GM12878 (cell line): ENCODE measurements around the gene MAGI1. TPM values are rescaled to one million over a fixed set of nuclear protein-coding genes. Genes with fewer than 3 reads are reported as not detected.

Experiments
- ATAC-seq: fragments of 200-7000 bp; cut with Tn5 transposase; 3 replicates; pipeline ENCODE4 v1.9.1; 2020; ENCODE audit warnings: mild to moderate bottlenecking, moderate library complexity
- BruUV-seq: library from RNA; stranded (reverse); fragments of 400-500 nt; replicated peaks from 2 replicates; lab custom pipeline; 2021; lab: Mats Ljungman, UMichigan
- CTCF ChIA-PET: fragments of 300-600 bp; sonication (Branson Sonifier 250); formaldehyde crosslinking; extraction: SDS; loops from one replicate; lab custom pipeline; 2021; ENCODE audit warnings: inconsistent platforms; lab: Yijun Ruan, JAX
- POLR2A ChIA-PET: fragments of 350-600 bp; formaldehyde crosslinking; extraction: SDS; loops from one replicate; lab custom pipeline; 2021; ENCODE audit warnings: inconsistent platforms; lab: Charles Lee
- RAD21 ChIA-PET: fragments of 300-600 bp; sonication (Branson Sonifier 250); formaldehyde crosslinking; loops from one replicate; lab custom pipeline; 2023; ENCODE audit warnings: antibody characterized with exemption; ENCODE audit not compliant: unreplicated experiment; lab: Charles Lee
- SMC1A ChIA-PET: fragments of 300-600 bp; sonication (Branson Sonifier 250); formaldehyde crosslinking; loops from one replicate; lab custom pipeline; 2023; ENCODE audit not compliant: unreplicated experiment, uncharacterized antibody; lab: Charles Lee
- DNase-seq: peaks from one replicate; pipeline ENCODE4 v3.0.0-alpha.2; 2011; ENCODE audit warnings: low read depth, low spot score
- FAIRE-seq: peaks from 3 replicates; lab custom pipeline; 2011; peaks lifted over from hg19 to GRCh38; lab: Jason Lieb, UNC
- H2AFZ ChIP-seq: 2 replicates; pipeline ENCODE4 v1.6.0; 2011; ENCODE audit warnings: low read depth, low read length, control low read depth; ENCODE audit not compliant: control insufficient read depth
- H3K27ac ChIP-seq: 2 replicates; pipeline ENCODE4 v1.5.1; 2011; ENCODE audit warnings: control low read depth; ENCODE audit not compliant: control insufficient read depth, insufficient read depth
- H3K27me3 ChIP-seq, 2 experiments: replicated peaks in 1 of 2; 2 replicates each; pipeline versions ENCODE4 v1.6.0 to v1.6.1; 2011; ENCODE audit warnings: low read length in 1 of 2; ENCODE audit not compliant: control insufficient read depth in 2 of 2, insufficient read depth in 2 of 2
- H3K36me3 ChIP-seq, 2 experiments: 2 replicates each; pipeline ENCODE4 v1.5.1; 2011; ENCODE audit warnings: low read length in 1 of 2; ENCODE audit not compliant: control insufficient read depth in 2 of 2, insufficient read depth in 2 of 2
- H3K4me1 ChIP-seq: 2 replicates; pipeline ENCODE4 v1.6.1; 2011; ENCODE audit warnings: mild to moderate bottlenecking, low read length, moderate library complexity, mixed read lengths; ENCODE audit not compliant: control insufficient read depth, insufficient read depth
- H3K4me2 ChIP-seq: 2 replicates; pipeline ENCODE4 v1.6.0; 2011; ENCODE audit warnings: control low read depth; ENCODE audit not compliant: control insufficient read depth, insufficient read depth
- H3K4me3 ChIP-seq: fragments of 200-600 bp; sonication (generic); 2 replicates; pipeline ENCODE4 v1.5.1; 2016
- H3K79me2 ChIP-seq: 2 replicates; pipeline ENCODE4 v1.6.0; 2011; ENCODE audit warnings: low read length; ENCODE audit not compliant: control insufficient read depth, insufficient read depth
- H3K9ac ChIP-seq: 2 replicates; pipeline ENCODE4 v1.8.0; 2011; ENCODE audit warnings: low read length, control low read depth, mixed read lengths; ENCODE audit not compliant: control insufficient read depth, insufficient read depth
- H3K9me3 ChIP-seq: replicated peaks from 3 replicates; pipeline ENCODE4 v1.5.1; 2011; ENCODE audit warnings: mild to moderate bottlenecking, low read length; ENCODE audit not compliant: control insufficient read depth, insufficient read depth
- H4K20me1 ChIP-seq: 2 replicates; pipeline ENCODE4 v1.6.0; 2011; ENCODE audit not compliant: control insufficient read depth, insufficient read depth
- GATAD2B ChIP-seq: fragments of 450-650 bp; conservative IDR thresholded peaks from 2 replicates; pipeline ENCODE4 v1.6.1; 2017; ENCODE audit warnings: low read depth, mild to moderate bottlenecking, moderate library complexity
- KDM1A ChIP-seq: fragments of 200-600 bp; sonication (generic); IDR thresholded peaks from 2 replicates; pipeline ENCODE4 v1.6.1; 2016; ENCODE audit warnings: borderline replicate concordance
- NFYB ChIP-seq: IDR thresholded peaks from 2 replicates; pipeline ENCODE4 v1.6.1; 2011; ENCODE audit warnings: low read depth, mild to moderate bottlenecking, low read length, improper control_type of control experiment, moderate library complexity; ENCODE audit not compliant: insufficient read depth
- NRF1 ChIP-seq: conservative IDR thresholded peaks from 2 replicates; pipeline ENCODE4 v1.6.1; 2011; ENCODE audit warnings: mild to moderate bottlenecking, low read depth, low read length, improper control_type of control experiment
- RELA ChIP-seq: fragments of 450-650 bp; IDR thresholded peaks from 2 replicates; pipeline ENCODE4 v1.8.0; 2014; ENCODE audit warnings: borderline replicate concordance; ENCODE audit not compliant: partially characterized antibody
- SMARCA5 ChIP-seq: fragments of 450-650 bp; IDR thresholded peaks from 2 replicates; pipeline ENCODE4 v1.6.1; 2017; ENCODE audit warnings: mild to moderate bottlenecking
- SUZ12 ChIP-seq: fragments of 200-600 bp; sonication (generic); IDR thresholded peaks from one replicate; pipeline ENCODE4 v1.6.1; 2018; ENCODE audit warnings: antibody characterized with exemption, mild to moderate bottlenecking; ENCODE audit not compliant: unreplicated experiment
- TAF1 ChIP-seq: IDR thresholded peaks from 2 replicates; pipeline ENCODE4 v1.6.1; 2011; ENCODE audit warnings: mild to moderate bottlenecking, low read depth, low read length, borderline replicate concordance
- WRNIP1 ChIP-seq: IDR thresholded peaks from 2 replicates; pipeline ENCODE4 v1.6.1; 2011; ENCODE audit warnings: low read depth, low read length, improper control_type of control experiment, borderline replicate concordance
- ZBED1 ChIP-seq: IDR thresholded peaks from 2 replicates; pipeline ENCODE4 v1.6.1; 2016; ENCODE audit warnings: borderline replicate concordance
- ZNF24 ChIP-seq: fragments of 450-650 bp; IDR thresholded peaks from 2 replicates; pipeline ENCODE4 v1.6.1; 2017; ENCODE audit warnings: antibody characterized with exemption, mild to moderate bottlenecking
- WGBS: methylation state at CpG from one replicate; pipeline ENCODE4 v1.1.6; 2016; ENCODE audit warnings: low lambda C conversion rate; ENCODE audit not compliant: insufficient replicate concordance, insufficient coverage; ENCODE audit errors: missing lambda C conversion rate; 5-methylcytosine and 5-hydroxymethylcytosine counted together
- in situ Hi-C: fragments of 300-500 bp; cut with MboI; formaldehyde crosslinking; loops from 9 replicates; pipeline ENCODE4 v1.14.3; 2018; ENCODE audit warnings: mixed read lengths
- intact Hi-C: fragments of 100-400 bp; cut with micrococcal nuclease; formaldehyde crosslinking; loops from one replicate; pipeline ENCODE4 v1.14.2; 2022; ENCODE audit not compliant: unreplicated experiment
- polyA plus RNA-seq, 11 experiments: library from polyadenylated mRNA; depleted of rRNA in 4 of 11; unstranded in 6 of 11; stranded (reverse) in 5 of 11; fragments of >200 nt; fragmentation: Nextera tagmentation in 4 of 11; fragmentation: Illumina TruSeq in 1 of 11; extraction: Ambion mirVana in 4 of 11; extraction: Trizol in 1 of 11; gene quantifications; 1 replicate in 1 of 11; 2 replicates in 10 of 11; pipeline versions ENCODE4 v1.2.1 to v1.2.3, GENCODE V29; 2011 to 2016; ENCODE audit warnings: inconsistent platforms in 2 of 11, missing spikeins in 2 of 11, low read depth in 1 of 11
- total RNA-seq, 4 experiments: library from RNA; depleted of rRNA in 3 of 4; stranded (reverse); fragments of >200 nt in 3 of 4; fragmentation: Illumina TruSeq in 1 of 4; extraction: Trizol in 1 of 4; gene quantifications; 2 replicates each; pipeline versions ENCODE4 v1.2.1 to v1.2.3, GENCODE V29; 2013 to 2021
- TF ChIP-seq, protein P1 (sequence below): IDR thresholded peaks from 2 replicates; pipeline ENCODE4 v1.6.1; 2011; ENCODE audit warnings: low read depth, low read length, improper control_type of control experiment, borderline replicate concordance

Gene MAGI1
- total and polyA plus RNA-seq, 10 of the 15 experiments (the other 5 are each of a cell fraction or from before 2014, with no cell fraction given): 0.02 to 3.3 (median 0.29) TPM; not detected in 1

DNA sequence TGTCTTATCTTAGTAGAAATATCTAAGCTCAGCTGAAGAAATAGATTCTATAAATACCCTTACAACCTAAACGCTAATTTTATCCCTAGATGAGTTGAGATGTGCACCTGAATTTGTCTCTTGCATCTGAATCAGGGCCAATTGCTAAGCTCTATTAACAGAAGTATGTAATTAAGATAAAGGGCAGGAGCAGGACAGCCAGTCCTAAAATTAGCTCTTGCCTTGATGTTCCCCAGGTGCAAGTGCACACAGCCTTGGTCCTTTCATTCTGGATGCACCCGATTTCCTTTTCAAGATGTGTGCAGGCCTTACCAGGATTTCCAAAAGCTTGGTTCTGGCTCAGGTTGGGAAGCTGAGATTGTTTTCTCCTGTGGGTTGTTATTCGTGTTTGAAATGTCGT, 52.4 kb downstream of the MAGI1 start (continued):
- no peak for TF ChIP-seq NFYB
- TF ChIP-seq, all 136 proteins: peak for 0

DNA sequence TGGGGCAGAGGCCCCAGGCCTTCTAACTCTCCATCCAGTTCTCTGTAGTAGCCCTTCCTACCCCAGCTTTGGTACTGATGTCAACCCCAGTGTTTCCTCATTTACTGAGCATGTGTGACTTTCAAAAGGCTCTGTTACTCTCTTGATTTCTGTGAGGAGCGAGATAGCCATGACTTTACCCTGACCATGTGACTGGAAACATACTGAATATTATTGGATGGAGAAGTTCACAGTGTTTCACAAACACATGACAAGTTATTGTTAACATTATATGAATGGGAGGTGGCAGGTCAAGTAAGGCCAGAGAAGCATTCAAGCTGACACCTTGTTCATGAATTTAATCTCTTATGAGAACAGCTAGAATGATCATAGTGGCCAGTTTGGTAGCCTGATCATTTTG, 53.7 kb downstream of the MAGI1 start:
- RAD21 ChIA-PET: no interaction called here
- H3K9ac ChIP-seq: no peak overlapping the region
- no peaks in the 10 kb centered on the region for H3K4me1 ChIP-seq
- H3K27ac ChIP-seq: no peak overlapping the region
- intact Hi-C loops: no loop called here
- DNase-seq (no peak), ATAC-seq (no peak), FAIRE-seq (no peak)
- no peaks in the 10 kb centered on the region for H3K36me3 ChIP-seq
- H2AFZ ChIP-seq: no peak overlapping the region
- CTCF ChIA-PET: no interaction called here
- H3K4me2 ChIP-seq: no peak overlapping the region
- no peaks in the 10 kb centered on the region for H4K20me1 ChIP-seq
- H3K79me2 ChIP-seq: no peaks in the 10 kb centered on the region
- WGBS: 0% methylated on average over 1 of the region's 1 CpG
- SMC1A ChIA-PET: no interaction called here
- TF ChIP-seq WRNIP1: no peak
- no peak for TF ChIP-seq SUZ12
- TF ChIP-seq RELA: no peak
- TF ChIP-seq ZBED1: no peak
- TF ChIP-seq ZNF24: no peak
- TF ChIP-seq GATAD2B: no peak
- no peak for TF ChIP-seq KDM1A
- TF ChIP-seq NRF1: no peak
- no peak for TF ChIP-seq TAF1
- no peak for TF ChIP-seq SMARCA5
- TF ChIP-seq, protein P1, sequence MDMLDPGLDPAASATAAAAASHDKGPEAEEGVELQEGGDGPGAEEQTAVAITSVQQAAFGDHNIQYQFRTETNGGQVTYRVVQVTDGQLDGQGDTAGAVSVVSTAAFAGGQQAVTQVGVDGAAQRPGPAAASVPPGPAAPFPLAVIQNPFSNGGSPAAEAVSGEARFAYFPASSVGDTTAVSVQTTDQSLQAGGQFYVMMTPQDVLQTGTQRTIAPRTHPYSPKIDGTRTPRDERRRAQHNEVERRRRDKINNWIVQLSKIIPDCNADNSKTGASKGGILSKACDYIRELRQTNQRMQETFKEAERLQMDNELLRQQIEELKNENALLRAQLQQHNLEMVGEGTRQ: no peak
- no peaks in the 10 kb centered on the region for H3K9me3 ChIP-seq
- POLR2A ChIA-PET: no interaction called here
- H3K4me3 ChIP-seq: no peak overlapping the region
- no TSS peak for BruUV-seq
- H3K27me3 ChIP-seq: no peaks in the 10 kb centered on the region
- in situ Hi-C loops: no loop called here
